NCI-H82 treated with DMSO at 0.1 percent for 48 hours (cell line): Measurements from ENCODE around the gene TFDP1.
"Not testable (repeated sequence)": the region's sequence is repeated elsewhere in the genome, so short reads cannot be mapped to it uniquely, and the experiment has no call there.

Experiments
- DNase-seq: peaks from one replicate; lab custom pipeline; 2025; ENCODE audit not compliant: unreplicated experiment; lab: John Stamatoyannopoulos, UW

Gene TFDP1

GRCh38 chr13:113613789-113614379 lies 29.3 kb downstream of the TFDP1 start:
- no peak for DNase-seq

GRCh38 chr13:113616281-113616906 lies 31.8 kb downstream of the TFDP1 start:
- no peak for DNase-seq

GRCh38 chr13:113616991-113617749 lies 32.6 kb downstream of the TFDP1 start:
- no peak for DNase-seq

GRCh38 chr13:113617961-113618360 lies 33.4 kb downstream of the TFDP1 start:
- no peak for DNase-seq

GRCh38 chr13:113618455-113618854 lies 33.9 kb downstream of the TFDP1 start:
- no peak for DNase-seq

- no peak for DNase-seq
These were observed 35.7 kb downstream of the TFDP1 start for GRCh38 chr13:113620036-113620796.

- no peak for DNase-seq
These were observed 36.5 kb downstream of the TFDP1 start for GRCh38 chr13:113621046-113621445.

- DNase-seq, result not testable (repeated sequence)
These were observed 36.9 kb downstream of the TFDP1 start for GRCh38 chr13:113621498-113621897.

- DNase-seq, result not testable (repeated sequence)
These were observed 37.5 kb downstream of the TFDP1 start for GRCh38 chr13:113621986-113622550.

- DNase-seq, result no peak
These were observed 38.4 kb downstream of the TFDP1 start for GRCh38 chr13:113622791-113623490.

- DNase-seq, result no peak
These were observed 39.1 kb downstream of the TFDP1 start for GRCh38 chr13:113623491-113624234.

- no peak for DNase-seq
These were observed 39.7 kb downstream of the TFDP1 start for GRCh38 chr13:113624235-113624587.

- DNase-seq, result not testable (repeated sequence)
These were observed 40.2 kb downstream of the TFDP1 start for GRCh38 chr13:113624640-113625304.

- DNase-seq, result no peak
These were observed 41.6 kb downstream of the TFDP1 start for GRCh38 chr13:113625965-113626721.

- DNase-seq, result no peak
These were observed 42.6 kb downstream of the TFDP1 start for GRCh38 chr13:113627136-113627535.

- DNase-seq, result no peak
These were observed 44.0 kb downstream of the TFDP1 start for GRCh38 chr13:113628291-113629270.

- no peak for DNase-seq
These were observed 45.3 kb downstream of the TFDP1 start for GRCh38 chr13:113629866-113630265.
